ENCODE measurements around the gene STK25.

DNA sequence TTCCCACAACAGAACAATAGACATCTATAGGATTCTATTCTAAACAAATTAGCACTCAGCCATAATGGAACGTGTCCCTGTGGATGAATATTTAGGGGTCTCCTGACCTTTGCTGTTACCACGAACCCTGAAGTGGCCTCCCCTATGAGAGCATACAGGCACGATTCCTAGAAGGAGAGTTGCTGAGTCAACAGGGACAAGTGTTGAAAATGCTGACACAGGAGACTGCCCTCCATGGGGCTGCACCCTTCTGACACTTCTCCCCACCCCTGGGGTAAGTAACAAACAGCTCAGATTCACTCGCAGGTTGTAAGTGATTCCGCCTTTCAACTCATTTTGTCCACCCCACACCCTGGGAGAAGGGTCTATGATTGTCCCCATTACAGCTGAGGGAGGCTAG, 14.1 kb upstream of the STK25 start:
- TF ChIP-seq MXI1 (conservative IDR thresholded peaks at IDR 0.05; ENCODE audit: poor library complexity, severe bottlenecking), result no peak
- TF ChIP-seq, protein P1, sequence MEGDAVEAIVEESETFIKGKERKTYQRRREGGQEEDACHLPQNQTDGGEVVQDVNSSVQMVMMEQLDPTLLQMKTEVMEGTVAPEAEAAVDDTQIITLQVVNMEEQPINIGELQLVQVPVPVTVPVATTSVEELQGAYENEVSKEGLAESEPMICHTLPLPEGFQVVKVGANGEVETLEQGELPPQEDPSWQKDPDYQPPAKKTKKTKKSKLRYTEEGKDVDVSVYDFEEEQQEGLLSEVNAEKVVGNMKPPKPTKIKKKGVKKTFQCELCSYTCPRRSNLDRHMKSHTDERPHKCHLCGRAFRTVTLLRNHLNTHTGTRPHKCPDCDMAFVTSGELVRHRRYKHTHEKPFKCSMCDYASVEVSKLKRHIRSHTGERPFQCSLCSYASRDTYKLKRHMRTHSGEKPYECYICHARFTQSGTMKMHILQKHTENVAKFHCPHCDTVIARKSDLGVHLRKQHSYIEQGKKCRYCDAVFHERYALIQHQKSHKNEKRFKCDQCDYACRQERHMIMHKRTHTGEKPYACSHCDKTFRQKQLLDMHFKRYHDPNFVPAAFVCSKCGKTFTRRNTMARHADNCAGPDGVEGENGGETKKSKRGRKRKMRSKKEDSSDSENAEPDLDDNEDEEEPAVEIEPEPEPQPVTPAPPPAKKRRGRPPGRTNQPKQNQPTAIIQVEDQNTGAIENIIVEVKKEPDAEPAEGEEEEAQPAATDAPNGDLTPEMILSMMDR (IDR thresholded peaks at IDR 0.05; ENCODE audit: poor library complexity, severe bottlenecking), result no peak
- TF ChIP-seq SMC3 (conservative IDR thresholded peaks at IDR 0.05; ENCODE audit: poor library complexity), result no peak
- TF ChIP-seq, protein P2, sequence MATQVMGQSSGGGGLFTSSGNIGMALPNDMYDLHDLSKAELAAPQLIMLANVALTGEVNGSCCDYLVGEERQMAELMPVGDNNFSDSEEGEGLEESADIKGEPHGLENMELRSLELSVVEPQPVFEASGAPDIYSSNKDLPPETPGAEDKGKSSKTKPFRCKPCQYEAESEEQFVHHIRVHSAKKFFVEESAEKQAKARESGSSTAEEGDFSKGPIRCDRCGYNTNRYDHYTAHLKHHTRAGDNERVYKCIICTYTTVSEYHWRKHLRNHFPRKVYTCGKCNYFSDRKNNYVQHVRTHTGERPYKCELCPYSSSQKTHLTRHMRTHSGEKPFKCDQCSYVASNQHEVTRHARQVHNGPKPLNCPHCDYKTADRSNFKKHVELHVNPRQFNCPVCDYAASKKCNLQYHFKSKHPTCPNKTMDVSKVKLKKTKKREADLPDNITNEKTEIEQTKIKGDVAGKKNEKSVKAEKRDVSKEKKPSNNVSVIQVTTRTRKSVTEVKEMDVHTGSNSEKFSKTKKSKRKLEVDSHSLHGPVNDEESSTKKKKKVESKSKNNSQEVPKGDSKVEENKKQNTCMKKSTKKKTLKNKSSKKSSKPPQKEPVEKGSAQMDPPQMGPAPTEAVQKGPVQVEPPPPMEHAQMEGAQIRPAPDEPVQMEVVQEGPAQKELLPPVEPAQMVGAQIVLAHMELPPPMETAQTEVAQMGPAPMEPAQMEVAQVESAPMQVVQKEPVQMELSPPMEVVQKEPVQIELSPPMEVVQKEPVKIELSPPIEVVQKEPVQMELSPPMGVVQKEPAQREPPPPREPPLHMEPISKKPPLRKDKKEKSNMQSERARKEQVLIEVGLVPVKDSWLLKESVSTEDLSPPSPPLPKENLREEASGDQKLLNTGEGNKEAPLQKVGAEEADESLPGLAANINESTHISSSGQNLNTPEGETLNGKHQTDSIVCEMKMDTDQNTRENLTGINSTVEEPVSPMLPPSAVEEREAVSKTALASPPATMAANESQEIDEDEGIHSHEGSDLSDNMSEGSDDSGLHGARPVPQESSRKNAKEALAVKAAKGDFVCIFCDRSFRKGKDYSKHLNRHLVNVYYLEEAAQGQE (IDR thresholded peaks at IDR 0.05; ENCODE audit: borderline replicate concordance), result no peak
- TF ChIP-seq POLR2AphosphoS5 (IDR thresholded peaks at IDR 0.05), result no peak
- no peak for TF ChIP-seq EP300 (conservative IDR thresholded peaks at IDR 0.05; ENCODE audit: poor library complexity, severe bottlenecking)
- TF ChIP-seq TAF1 (IDR thresholded peaks at IDR 0.05; ENCODE audit: low read depth), result no peak
- no peak for TF ChIP-seq EZH2 (IDR thresholded peaks at IDR 0.05; ENCODE audit: borderline replicate concordance, insufficient read depth, low read length, poor library complexity, severe bottlenecking)
- no peak for TF ChIP-seq RAD21 (conservative IDR thresholded peaks at IDR 0.05)
